HG03378 (cell line): ENCODE results near the gene ZNF496.
"Not testable (repeated sequence)": the region's sequence is repeated elsewhere in the genome, so short reads cannot be mapped to it uniquely, and the experiment has no call there.

Source experiments
- ATAC-seq: cut with Tn5 transposase; IDR thresholded peaks from one replicate; pipeline ENCODE4 v1.9.1; 2021; ENCODE audit warnings: mild to moderate bottlenecking, moderate library complexity; ENCODE audit not compliant: unreplicated experiment

ZNF496 gene

DNA sequence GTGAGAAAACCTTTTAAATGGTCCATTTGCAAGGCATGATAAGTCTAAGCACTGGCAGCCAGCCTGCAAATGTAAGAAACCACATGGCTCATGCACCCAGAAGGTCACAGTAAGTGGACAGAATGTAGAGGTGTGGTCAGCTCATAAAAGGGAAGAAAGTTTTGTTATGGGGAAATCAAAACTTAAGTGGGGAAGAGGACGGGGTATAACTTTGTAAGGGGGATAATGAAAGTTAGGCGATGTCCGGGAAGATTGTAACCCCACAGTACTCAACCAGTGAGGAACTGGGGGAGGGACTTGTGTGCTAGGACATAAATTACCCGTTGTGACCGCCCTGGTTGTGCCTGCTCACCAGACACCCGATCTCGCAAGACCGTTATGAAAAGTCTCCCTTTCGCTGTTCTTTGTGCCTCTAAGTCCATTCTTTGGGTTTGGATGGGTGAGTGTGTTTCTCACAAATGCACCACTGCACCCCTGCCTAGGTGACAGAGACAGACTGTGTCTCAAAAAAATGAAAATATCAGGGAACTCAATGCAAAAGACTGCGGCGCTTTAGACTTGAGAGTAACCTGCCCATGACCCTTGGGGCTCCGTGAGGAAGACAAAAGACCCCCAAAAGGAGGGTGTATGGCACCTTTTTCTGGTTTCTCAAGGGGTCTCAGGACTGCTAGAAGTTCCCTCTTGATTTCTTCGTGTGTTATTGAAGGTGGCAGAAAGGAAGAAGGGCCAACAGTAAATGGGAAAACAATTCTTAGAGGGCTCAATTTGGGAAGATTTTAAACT lies 28.6 kb upstream of the ZNF496 start:
- no peak for ATAC-seq

DNA sequence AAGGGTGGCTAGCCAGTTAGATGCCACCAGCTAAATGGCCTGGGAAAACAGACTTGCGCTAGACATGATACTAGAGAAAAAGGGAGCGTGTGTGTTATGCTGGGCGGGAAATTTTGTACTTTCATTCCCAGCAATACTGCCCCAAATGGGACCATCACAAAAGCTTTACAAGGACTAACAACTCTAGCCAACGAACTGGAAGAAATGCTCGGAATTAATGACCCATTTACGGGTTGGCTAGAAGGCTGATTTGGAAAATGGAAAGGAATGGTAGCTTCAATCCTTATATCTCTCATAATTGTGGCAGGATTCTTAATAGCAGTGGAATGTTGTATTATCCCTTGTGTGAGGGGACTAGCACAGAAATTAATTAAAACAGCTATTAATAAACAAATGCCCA lies 27.9 kb upstream of the ZNF496 start:
- no peak for ATAC-seq

DNA sequence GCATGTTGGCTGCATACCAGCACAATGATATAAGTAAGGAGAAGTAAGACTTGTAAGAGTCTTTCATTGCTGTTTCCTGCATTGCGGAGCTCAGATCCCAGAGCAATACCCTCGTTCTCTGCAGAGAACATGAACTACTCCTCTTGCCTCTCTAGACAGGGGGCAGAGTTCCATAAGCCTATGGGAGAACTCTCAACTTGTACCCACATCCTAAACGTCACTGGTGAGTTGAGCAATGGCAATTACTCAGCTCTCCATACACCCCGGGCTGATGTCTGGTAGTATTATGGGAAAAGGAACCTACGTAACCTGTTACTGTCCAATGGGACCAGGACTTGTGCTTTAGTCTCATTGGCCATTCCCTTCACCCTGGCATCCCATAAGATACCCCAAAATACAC lies 27.3 kb upstream of the ZNF496 start:
- ATAC-seq = no peak

DNA sequence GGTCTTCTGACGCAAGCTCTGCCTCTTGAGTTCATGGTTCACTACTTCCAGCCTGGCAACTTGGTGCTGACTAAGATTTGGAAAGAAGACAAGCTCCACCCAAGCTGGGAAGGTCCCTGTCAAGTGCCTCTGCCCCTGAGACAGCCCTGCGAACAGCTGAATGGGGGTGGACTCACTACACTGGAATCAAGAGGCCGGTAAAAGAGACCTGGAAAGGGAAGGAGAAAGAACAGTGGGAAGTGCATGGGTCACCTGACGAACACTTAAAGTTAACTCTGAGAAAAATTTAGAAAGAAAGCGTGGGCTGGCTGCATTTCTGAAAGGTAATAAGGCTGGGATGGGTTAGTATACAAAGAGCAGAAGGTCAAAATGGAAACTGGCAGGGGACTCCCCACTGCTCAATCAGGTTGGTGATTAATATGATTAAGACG lies 26.1 kb upstream of the ZNF496 start:
- ATAC-seq = peak; percentile 96

DNA sequence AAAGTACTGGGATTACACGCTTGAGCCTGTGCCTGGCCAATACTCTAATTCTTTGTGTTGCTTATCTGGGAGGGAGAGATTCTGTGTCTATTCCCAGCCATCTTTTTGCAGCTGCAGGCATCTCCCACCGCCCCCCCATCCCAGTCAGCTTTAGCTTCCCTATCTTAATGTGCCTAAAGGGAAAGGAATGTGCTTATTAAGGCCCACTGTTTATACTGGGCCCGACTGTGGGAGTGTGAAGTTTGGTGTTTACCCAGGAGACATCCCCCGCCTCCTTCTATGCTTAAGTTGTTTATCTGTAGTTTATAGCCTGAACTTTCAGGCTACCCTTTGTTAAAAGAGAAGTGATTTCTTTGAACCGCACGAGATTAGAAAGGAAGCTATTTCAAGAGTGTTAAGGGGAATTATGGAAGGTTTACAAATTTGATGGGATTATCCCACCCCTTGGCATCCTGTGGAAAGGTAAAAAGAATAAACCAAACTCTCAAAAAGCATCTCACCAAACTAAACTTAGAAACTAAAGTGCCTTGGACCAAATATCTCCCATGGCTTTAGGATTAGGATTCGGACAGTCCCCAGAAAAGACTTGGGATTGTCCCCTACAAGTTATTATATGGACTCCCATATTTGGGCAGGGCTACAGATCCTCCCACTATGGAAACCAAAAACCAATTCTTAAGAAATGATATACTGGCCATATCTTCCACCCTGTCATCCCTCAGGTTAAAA lies 25.5 kb upstream of the ZNF496 start:
- no peak for ATAC-seq

DNA sequence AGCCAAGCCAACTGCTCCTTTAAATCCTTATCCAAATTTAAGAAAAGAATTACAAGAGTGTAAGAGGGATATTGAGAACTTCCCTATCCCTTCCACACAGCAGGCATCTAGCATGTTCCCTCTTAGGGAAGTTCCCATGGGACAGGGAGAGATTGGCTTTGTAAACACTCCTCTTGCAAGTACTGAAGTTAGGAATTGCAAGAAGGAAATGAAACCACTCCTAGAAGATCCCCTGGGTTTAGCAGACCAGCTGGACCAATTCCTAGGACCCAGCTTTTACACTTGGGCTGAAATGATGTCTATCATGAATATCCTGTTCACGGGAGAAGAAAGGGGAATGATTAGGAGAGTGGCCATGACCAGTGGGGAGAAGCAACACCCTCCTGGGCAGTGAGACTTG lies 23.5 kb upstream of the ZNF496 start:
- not testable (repeated sequence) for ATAC-seq

DNA sequence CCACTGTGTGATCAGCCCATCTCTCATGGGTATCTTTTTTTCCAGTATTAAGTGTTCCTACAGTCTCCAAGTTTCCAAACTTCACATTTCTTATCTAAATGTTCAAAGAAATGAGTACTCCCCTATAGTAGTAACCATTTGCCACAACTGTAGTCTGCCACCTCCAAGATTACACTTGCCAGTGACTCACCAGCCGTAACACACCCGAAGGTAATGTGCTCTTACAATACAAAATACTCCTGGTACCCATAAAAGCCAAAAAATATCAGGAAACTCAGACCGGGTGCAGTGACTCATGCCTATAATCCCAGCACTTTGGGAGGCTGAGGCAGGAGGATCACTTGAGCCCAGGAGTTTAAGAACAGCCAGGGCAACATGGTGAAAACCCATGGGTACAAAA lies 20.5 kb upstream of the ZNF496 start:
- ATAC-seq = no peak

DNA sequence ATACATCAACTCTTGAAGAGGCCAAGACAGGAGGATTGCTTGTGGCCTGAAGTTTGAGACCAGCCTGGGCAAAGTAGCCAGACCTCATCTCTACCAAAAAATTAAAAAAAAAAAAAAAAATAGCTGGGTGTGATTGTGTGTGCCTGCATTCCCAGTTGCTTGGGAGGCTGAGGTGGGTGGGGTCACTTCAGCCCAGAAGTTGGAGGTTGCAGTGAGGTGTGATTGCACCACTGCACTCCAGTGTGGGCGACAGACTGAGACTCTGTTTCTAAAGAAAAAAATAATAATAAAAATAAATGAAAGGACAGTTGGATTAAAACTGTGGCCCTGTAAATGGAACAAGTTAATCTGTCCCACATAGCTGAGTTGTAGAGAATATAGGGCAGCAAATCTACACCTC lies 18.9 kb upstream of the ZNF496 start:
- ATAC-seq = no peak

DNA sequence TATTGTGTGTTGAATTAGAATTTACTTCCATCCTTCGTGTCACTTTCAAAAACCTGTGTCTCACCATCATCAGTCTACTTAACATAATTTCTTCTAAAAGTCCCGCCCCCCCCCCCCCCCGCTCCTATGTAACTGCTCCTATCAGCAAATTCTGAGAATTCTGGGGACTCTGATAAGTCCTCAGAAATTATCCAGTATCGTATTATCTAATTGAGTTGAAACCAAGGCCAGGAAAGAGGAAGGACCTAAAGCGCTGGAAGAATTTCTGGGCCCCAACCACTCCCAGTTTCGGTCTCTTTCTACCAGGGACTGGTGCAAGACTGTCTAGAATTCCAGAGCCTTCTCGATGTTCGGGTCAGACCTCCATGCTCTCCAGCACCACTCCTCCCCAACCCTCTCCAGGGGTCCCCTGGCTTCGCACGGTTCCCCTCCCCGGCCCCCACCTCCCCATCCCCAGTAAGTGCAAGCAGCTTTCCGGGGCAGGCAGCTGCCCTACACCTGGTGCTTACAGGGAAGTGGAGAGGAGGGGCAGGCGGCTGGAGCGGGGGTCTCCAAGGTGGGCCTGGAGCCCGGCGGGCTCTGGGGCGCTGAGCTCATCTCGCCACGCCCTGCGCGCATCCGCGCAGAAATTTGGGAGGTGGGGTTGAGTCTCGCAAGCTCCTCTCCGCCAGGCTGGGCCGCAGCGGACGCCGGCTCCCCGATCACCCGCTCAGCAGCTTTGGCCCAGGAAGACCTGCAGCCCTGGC lies 16.0 kb upstream of the ZNF496 start:
- no peak for ATAC-seq

DNA sequence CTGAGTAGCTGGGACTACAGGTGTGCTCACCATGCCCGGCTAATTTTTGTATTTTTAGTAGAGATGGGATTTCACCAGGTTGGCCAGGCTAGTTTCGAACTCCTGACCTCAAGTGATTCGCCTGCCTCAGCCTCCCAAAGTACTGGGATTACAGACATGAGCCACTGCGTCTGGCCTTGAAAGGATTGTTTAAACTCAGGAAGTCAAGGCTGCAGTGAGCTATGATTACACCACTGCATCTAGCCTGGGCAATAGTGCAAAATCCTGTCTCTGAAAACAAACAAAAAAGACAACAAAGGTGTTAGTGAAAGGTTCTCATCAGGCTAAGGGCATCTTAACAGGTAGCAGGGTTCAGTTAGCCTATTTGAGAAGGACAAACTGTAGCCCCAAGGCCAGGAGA lies 14.2 kb upstream of the ZNF496 start:
- no peak for ATAC-seq

DNA sequence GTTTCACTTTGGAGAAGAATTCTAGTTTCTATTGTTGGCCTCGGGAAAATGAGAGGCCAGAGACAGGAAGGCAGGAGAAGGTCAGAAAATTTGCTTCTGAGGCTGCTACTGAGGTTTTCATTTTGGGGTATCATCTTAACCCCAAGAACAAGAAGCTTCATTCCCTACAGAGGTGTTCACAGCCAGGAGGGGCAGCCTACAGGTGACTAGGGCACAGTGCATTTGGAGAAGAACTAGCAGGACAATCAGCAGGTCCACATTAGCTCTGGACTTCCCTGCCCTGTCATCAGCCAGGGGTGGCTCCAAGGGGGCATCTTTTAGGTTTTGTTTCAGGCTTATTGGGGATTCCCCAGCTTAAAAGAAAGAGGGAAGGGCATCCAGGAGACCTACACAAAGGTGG lies 12.1 kb upstream of the ZNF496 start:
- no peak for ATAC-seq

DNA sequence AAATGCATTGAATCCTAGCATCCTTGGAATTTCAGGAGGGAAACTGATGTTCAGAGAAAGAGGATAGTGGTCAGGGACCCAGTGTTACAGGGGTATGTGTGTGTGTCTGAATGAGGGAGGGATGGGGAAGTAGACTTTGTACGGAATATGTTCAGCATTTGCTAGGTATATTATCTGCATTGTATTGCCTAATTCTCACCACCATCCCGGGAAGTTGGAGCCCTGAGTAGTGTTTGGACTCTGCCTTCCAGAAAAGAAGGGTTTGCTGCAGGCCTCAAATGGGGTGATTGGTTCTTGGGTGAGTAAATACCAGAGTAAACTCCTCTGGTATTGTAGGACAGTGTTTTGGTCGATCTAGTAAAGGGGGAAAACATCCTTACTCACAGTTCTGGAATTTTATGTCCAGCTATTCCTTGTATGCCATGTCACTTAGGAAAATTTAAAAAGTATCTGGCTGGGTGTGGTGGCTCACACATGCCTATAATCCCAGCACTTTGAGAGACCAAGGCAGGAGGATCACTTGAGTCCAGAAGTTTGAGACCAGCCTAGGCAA lies 7.1 kb upstream of the ZNF496 start:
- no peak for ATAC-seq

DNA sequence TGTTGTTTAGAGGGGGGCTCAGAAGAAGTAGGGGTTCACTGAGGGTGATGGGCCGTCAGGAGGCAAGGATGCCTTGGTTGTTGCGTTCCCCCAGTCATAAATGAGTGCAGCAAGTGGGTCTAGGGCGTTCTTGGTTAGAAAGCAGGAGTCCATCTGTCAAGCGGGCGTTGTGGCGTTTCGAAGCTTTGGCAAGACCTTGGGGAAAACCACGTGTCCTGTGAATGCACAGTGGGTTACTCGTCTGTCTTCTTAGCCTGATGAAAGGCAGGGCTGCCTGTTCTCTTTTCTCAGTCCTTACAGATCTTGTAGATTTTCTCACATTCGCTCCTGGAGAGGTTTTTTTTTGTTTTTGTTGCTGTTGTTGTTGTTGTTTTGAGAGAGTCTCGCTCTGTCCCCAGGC lies 6.3 kb upstream of the ZNF496 start:
- no peak for ATAC-seq

DNA sequence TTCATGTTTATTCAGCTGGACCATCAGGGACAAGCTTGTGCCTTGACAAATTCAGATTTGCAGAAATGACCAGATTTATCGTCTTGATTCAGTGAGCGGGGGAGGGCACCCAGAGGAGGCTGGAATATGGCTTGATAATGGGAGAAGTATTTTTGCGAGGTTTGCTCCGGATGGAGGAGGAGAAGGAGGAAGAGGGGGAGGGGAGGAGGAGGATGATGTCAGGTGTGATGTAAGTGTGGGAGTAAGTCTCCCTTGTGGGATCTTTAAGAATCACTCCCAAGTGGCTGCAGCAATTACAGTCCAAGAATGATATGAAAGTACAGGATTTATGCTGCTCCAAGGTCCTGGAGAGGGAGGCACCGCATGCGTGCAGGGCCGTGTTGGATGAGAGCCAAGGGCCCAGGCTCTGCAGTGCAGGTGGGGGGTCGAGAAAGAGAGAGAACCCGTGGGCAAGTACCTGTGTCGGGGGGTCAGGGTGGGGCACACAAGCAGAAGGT lies 5.6 kb upstream of the ZNF496 start:
- no peak for ATAC-seq

DNA sequence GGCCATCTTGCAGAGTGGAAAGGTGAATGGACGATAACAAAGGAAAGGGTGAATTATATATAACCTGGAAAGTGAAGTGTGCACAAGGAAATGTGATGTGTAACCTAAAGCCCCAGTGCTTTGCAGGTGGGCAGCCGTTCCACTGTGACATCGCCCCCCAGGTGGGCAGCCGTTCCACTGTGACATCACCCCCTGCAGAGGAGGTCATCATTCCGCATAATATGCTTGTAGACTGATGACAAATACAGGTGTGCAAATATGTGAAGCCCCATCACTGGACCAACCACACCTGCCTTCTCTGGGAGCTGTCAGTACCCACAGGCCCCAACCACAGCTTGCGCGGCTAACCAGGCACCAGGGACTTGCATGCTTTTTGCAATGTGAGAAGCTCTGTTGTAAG lies 4.7 kb upstream of the ZNF496 start:
- ATAC-seq = no peak

DNA sequence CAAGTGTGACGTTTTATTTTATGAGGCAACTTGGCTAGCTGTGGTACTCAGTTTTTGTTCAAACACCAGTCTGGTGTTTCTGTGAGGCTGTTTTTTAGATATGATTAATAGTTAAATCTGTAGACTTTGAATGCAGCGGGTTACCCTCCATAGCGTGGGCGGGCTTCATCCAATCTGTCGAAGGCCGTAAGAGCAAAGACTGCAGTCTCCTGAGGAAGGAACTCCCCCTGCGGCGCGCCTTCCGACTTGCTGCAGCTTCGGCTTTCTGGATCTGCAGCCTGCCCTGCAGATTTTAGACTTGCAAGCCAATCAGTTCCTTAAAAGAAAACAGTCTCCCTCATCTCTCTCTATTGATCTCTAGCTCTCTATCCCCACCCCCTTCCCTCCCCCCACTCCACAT lies 4.2 kb upstream of the ZNF496 start:
- no peak for ATAC-seq

DNA sequence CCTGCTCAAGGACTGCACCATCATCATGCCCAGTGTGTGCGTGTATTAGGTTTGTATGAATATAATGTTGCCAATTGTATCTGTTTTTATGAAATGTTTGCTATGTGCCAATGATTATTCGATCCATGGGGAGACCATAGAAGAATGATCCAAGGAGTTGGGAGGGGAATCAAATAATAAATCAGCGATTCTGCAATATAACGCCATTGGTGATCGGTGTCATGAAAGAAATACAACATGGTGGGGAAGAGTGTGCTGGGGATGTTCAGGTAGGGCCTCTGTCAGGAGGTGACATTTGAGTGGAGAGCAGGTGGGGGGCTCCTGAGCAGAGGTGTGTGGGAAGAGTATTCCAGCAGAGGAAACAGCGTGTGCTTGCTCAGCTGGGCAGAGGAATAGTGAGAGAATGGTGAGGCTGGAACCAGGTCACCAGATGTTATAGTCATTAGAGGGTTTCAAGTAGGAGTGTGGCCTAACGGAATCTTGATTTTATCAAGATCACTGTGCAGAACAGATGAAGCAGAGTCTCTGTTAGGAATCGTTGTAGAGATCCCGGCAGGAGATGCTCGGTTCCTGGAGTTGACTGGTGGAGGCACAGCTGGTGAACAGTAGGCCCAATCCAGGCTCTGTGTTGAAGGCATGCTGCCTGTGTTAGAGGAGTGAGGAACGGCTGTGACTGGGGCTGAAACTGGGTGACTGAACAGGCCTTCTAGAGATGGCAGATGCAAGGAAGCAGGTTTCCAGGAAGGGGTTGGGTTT lies 2.9 kb upstream of the ZNF496 start:
- no peak for ATAC-seq

DNA sequence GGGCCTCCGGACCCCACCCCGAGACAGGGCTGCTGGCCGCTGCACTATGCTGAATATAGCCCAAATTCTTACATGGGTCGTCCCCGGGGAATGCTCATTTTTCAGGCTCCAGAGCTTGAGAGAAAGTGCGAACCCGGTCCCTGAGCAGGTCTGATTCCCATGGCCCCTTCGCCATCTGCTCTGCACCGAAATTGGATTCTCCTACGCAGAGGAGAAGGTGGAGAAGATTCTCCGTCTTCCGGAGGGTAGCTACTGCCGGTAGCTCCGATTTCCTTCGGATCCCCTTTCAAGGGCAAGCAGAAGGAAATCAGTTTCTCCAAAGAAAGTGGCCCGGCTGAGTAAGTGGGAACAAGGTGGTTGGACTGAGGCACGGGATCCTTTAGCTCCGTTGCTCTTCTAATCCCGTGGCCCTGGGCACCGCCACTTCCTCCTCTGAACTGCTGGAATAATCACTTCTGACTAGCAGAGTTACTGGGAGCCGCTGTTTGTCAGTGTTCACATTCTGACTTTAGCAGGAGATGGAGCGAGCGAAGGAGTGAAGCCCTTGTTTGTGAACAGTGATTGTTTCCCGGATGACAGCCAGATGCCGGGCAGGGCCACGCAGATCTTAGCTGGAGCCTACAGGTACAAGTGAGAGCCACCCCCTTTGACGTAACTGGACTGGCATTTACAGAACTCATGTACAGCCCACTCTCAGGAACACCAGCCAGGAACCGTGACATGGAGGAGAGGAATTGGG lies 1.1 kb upstream of the ZNF496 start:
- ATAC-seq = no peak

DNA sequence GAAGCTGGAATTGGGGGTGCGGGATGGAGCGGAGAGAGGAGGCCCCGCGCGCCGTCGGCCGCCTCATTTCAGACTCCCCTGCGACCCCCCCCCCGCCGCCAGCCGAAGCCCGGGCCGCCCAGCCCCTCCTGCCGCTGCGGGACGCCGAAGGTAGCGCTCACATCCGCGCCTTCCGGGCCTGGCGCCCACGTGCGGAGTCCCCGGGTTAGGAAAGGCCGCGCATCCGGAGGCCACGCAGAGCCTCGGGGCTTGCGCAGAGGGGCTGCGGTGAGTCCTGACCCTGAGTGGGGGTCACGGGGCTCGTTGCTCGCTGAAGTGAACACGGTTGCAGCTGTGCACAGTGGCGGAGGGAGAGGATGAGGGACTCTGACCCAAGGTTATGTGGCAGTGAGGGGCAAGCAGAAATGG lies 552 bp upstream of the ZNF496 start:
- peak; percentile 29 for ATAC-seq

DNA sequence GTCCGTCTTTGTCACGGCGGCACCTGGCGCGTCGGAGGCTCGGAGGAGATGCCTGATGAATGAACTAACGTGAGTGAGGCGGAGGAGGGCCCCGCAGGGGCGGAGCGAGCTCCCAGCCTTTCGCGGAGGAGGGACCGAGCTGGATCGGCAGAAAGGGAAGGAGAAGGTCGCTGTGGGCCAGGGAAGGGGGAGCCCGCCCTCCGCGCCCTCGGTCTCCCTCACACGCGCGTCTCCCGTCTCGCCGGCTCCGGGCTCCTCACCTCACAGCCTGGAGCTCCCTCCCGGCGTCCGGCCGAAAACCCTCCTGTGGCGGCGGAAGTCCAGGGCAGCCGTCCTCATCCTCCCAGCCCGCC lies 519 bp downstream of the ZNF496 start:
- ATAC-seq = peak; percentile 64
